Ectodermal cell (in vitro differentiated cells): ENCODE data around the gene DHRSX.

ENCODE experiments used
- H3K27ac ChIP-seq: 2 replicates; pipeline ENCODE4 v1.7.0; 2013; ENCODE audit warnings: mild to moderate bottlenecking, low read depth, low read length; ENCODE audit not compliant: insufficient read depth, poor library complexity, severe bottlenecking
- H3K27me3 ChIP-seq: 2 replicates; pipeline ENCODE4 v1.7.0; 2013; ENCODE audit warnings: mild to moderate bottlenecking, low read length; ENCODE audit not compliant: insufficient read depth, control insufficient read depth, poor library complexity, severe bottlenecking
- H3K36me3 ChIP-seq: one replicate; pipeline ENCODE4 v1.7.0; 2013; ENCODE audit warnings: low read length; ENCODE audit not compliant: control insufficient read depth, insufficient read depth
- H3K4me1 ChIP-seq: one replicate; pipeline ENCODE4 v1.7.0; 2013; ENCODE audit warnings: low read length; ENCODE audit not compliant: control insufficient read depth, insufficient read depth
- H3K4me3 ChIP-seq: 2 replicates; pipeline ENCODE4 v1.7.0; 2013; ENCODE audit warnings: low read depth, low read length, control low read depth; ENCODE audit not compliant: insufficient read depth
- H3K9me3 ChIP-seq: 2 replicates; pipeline ENCODE4 v1.7.0; 2013; ENCODE audit warnings: mild to moderate bottlenecking, low read length, moderate library complexity; ENCODE audit not compliant: control insufficient read depth
- WGBS, 2 experiments: methylation state at CpG; one replicate each; pipeline ENCODE4 v1.1.7; 2013; ENCODE audit warnings: missing lambda C conversion rate in 2 of 2; 5-methylcytosine and 5-hydroxymethylcytosine counted together

The DHRSX gene

GRCh38 chrX:2343413-2343812 is 157.4 kb downstream of the DHRSX start:
- H3K36me3 ChIP-seq: no peaks in the 10 kb centered on the region
- 97 to 99% methylated on average over 4 of the region's 4 CpGs for WGBS, 2 experiments
- H3K27me3 ChIP-seq: no peaks in the 10 kb centered on the region
- peaks cover 11% of the 10 kb centered on the region for H3K4me1 ChIP-seq
- H3K4me3 ChIP-seq: no peak overlapping the region
- no peak overlapping the region for H3K27ac ChIP-seq
- H3K9me3 ChIP-seq: no peaks in the 10 kb centered on the region

- Histone ChIP-seq H3K27ac (no peak overlapping the region), H3K4me1 (peaks cover 5% of the 10 kb centered on the region), H3K36me3 (no peaks in the 10 kb centered on the region), H3K4me3 (no peak overlapping the region), H3K27me3 (no peaks in the 10 kb centered on the region), H3K9me3 (no peaks in the 10 kb centered on the region)
- 86% methylated on average over 7 of the region's 7 CpGs for WGBS, 2 experiments
These were observed 157.9 kb downstream of the DHRSX start for GRCh38 chrX:2342874-2343273.

GRCh38 chrX:2342281-2342688 is 158.5 kb downstream of the DHRSX start:
- Histone ChIP-seq H3K27me3 (no peaks in the 10 kb centered on the region), H3K9me3 (no peaks in the 10 kb centered on the region), H3K4me1 (no peaks in the 10 kb centered on the region), H3K27ac (no peak overlapping the region), H3K36me3 (no peaks in the 10 kb centered on the region), H3K4me3 (no peak overlapping the region)
- WGBS, 2 experiments: 91% methylated on average over 9 of the region's 9 CpGs

GRCh38 chrX:2340991-2341390 is 159.8 kb downstream of the DHRSX start:
- Histone ChIP-seq H3K4me1 (no peaks in the 10 kb centered on the region), H3K4me3 (no peak overlapping the region), H3K36me3 (no peaks in the 10 kb centered on the region), H3K27me3 (no peaks in the 10 kb centered on the region), H3K9me3 (no peaks in the 10 kb centered on the region), H3K27ac (no peak overlapping the region)
- 91 to 94% methylated on average over 7 of the region's 7 CpGs for WGBS, 2 experiments

DNA sequence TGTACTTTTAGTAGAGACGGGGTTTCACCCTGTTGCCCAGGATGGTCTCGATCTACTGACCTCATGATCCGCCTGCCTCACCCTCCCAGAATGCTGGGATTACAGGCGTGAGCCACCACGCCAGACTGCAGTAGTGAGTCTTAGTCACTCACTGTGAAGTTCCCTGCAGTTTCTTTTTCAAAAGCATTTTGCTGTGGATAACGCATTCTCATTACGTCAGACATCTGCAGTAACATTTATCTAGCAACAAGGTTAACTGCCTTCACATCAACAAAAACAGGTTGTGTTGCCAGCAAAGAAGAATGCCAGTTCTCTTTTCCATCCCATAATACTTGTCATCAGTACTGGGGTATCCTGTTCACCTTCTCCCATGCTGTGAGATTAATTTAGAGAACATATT is 164.6 kb downstream of the DHRSX start:
- H3K27ac ChIP-seq: no peak overlapping the region
- no peaks in the 10 kb centered on the region for H3K27me3 ChIP-seq
- H3K4me3 ChIP-seq: no peak overlapping the region
- H3K4me1 ChIP-seq: no peaks in the 10 kb centered on the region
- WGBS, 2 experiments: 92 to 93% methylated on average over 7 of the region's 7 CpGs
- no peaks in the 10 kb centered on the region for H3K36me3 ChIP-seq
- H3K9me3 ChIP-seq: no peaks in the 10 kb centered on the region

DNA sequence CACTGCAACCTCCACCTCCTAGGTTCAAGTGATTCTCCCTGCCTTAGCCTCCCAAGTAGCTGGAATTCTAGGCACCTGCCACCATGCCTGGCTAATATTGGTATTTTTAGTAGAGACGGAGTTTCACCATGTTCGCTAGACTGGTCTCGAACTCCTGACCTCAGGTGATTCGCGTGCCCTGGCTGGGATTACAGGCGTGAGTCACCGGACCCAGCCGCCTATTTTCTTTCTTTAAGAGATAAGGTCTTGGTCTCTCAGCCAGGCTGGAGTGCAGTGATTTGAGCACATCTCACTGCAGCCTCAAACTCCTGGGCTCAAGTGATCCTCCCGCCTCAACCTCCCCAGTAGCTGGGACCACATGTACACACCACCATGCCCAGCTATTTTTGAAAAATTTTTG is 166.5 kb downstream of the DHRSX start:
- 96 to 97% methylated on average over 9 of the region's 9 CpGs for WGBS, 2 experiments
- Histone ChIP-seq H3K36me3 (no peaks in the 10 kb centered on the region), H3K4me3 (no peak overlapping the region)

GRCh38 chrX:2332252-2332651 is 168.5 kb downstream of the DHRSX start:
- H3K4me1 ChIP-seq: no peaks in the 10 kb centered on the region
- 89% methylated on average over 4 of the region's 4 CpGs for WGBS, 2 experiments
- no peaks in the 10 kb centered on the region for H3K36me3 ChIP-seq
- H3K27ac ChIP-seq: no peak overlapping the region
- H3K27me3 ChIP-seq: no peaks in the 10 kb centered on the region
- H3K4me3 ChIP-seq: no peak overlapping the region
- no peaks in the 10 kb centered on the region for H3K9me3 ChIP-seq

More for the DNA sequence above, 166.5 kb downstream of the DHRSX start:
- Histone ChIP-seq H3K27ac (no peak overlapping the region), H3K27me3 (no peaks in the 10 kb centered on the region), H3K9me3 (no peaks in the 10 kb centered on the region), H3K4me1 (no peaks in the 10 kb centered on the region)

DNA sequence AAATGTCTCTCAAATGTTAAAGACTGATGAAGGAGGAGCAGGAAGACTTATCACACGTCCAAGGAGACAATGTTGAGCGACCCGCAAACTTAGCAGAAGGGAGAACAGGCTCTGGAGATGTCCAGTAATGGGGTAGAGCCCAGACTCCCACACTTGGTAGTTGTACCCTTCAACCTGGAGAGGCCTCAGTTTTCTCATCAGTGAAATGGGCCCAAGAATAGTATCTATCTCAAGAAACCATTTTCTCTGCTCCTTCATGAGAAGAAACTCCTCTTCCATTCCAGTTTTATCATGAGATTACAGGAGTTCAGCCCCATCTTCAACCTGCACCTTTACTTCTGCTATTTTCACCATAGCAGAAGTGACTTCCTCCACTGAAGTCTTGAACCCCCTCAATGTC is 169.9 kb downstream of the DHRSX start:
- H3K4me3 ChIP-seq: no peak overlapping the region
- no peaks in the 10 kb centered on the region for H3K4me1 ChIP-seq
- WGBS, 2 experiments: 95% methylated on average over 3 of the region's 3 CpGs
- no peaks in the 10 kb centered on the region for H3K36me3 ChIP-seq
- no peak overlapping the region for H3K27ac ChIP-seq
- H3K9me3 ChIP-seq: no peaks in the 10 kb centered on the region
- no peaks in the 10 kb centered on the region for H3K27me3 ChIP-seq

DNA sequence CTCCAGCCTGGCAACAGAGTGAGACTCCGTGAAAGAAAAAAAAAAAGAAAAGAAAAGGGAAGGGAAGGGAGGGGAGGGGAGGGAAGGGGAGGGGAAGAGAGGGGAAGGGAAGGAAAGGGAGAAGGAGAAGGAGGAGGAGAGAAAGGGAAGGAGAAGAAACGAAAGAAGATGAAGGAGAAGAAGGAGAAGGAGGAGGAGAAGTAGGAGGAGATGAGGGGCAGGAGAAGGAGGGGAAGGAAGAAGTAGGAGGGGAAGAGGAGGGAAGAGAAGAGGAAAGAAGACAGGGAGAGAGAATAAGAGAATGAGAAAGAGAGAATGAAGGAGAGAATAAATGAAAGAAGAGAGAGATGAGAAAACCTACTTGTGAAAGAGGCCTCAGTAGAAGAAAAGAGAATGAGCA is 170.3 kb downstream of the DHRSX start:
- Histone ChIP-seq H3K27me3 (no peaks in the 10 kb centered on the region), H3K27ac (no peak overlapping the region), H3K9me3 (no peaks in the 10 kb centered on the region), H3K4me3 (no peak overlapping the region), H3K36me3 (no peaks in the 10 kb centered on the region), H3K4me1 (no peaks in the 10 kb centered on the region)
- WGBS, 2 experiments: 59 to 65% methylated on average over 2 of the region's 2 CpGs

GRCh38 chrX:2327423-2327822 is 173.4 kb downstream of the DHRSX start:
- H3K36me3 ChIP-seq: no peaks in the 10 kb centered on the region
- no peaks in the 10 kb centered on the region for H3K27me3 ChIP-seq
- WGBS, 2 experiments: 89 to 90% methylated on average over 5 of the region's 5 CpGs
- no peaks in the 10 kb centered on the region for H3K9me3 ChIP-seq
- H3K27ac ChIP-seq: no peak overlapping the region
- H3K4me3 ChIP-seq: no peak overlapping the region
- H3K4me1 ChIP-seq: no peaks in the 10 kb centered on the region

- H3K27ac ChIP-seq: no peak overlapping the region
- no peaks in the 10 kb centered on the region for H3K36me3 ChIP-seq
- H3K27me3 ChIP-seq: no peaks in the 10 kb centered on the region
- H3K4me1 ChIP-seq: no peaks in the 10 kb centered on the region
- WGBS, 2 experiments: 95% methylated on average over 27 of the region's 27 CpGs
- no peaks in the 10 kb centered on the region for H3K9me3 ChIP-seq
- H3K4me3 ChIP-seq: no peak overlapping the region
These were observed 175.5 kb downstream of the DHRSX start for GRCh38 chrX:2325076-2325784.
